DMS53 treated with DMSO at 0.1 percent for 48 hours (cell line): ENCODE data around the gene JPH2.
A peak's percentile ranks its signal among the peaks of the same experiment; 100 is the strongest.

ENCODE experiments used
- DNase-seq: peaks from one replicate; lab custom pipeline; 2025; ENCODE audit not compliant: unreplicated experiment; lab: John Stamatoyannopoulos, UW

JPH2 gene

GRCh38 chr20:44080646-44081267 lies 106.2 kb downstream of the JPH2 start:
- DNase-seq: peak; percentile 76

GRCh38 chr20:44080064-44080463 lies 106.9 kb downstream of the JPH2 start:
- DNase-seq: no peak

- no peak for DNase-seq
Observed at GRCh38 chr20:44079291-44079690, 107.7 kb downstream of the JPH2 start.

- DNase-seq: no peak
Observed at GRCh38 chr20:44075950-44076232, 111.1 kb downstream of the JPH2 start.

- no peak for DNase-seq
Observed at GRCh38 chr20:44075191-44075949, 111.6 kb downstream of the JPH2 start.

GRCh38 chr20:44074252-44075151 lies 112.5 kb downstream of the JPH2 start:
- DNase-seq: no peak

GRCh38 chr20:44073675-44074071 lies 113.3 kb downstream of the JPH2 start:
- DNase-seq: no peak

GRCh38 chr20:44073011-44073674 lies 113.8 kb downstream of the JPH2 start:
- DNase-seq: no peak

- no peak for DNase-seq
Observed at GRCh38 chr20:44072384-44072783, 114.6 kb downstream of the JPH2 start.

- no peak for DNase-seq
Observed at GRCh38 chr20:44071526-44072111, 115.4 kb downstream of the JPH2 start.

- no peak for DNase-seq
Observed at GRCh38 chr20:44071057-44071456, 115.9 kb downstream of the JPH2 start.

- no peak for DNase-seq
Observed at GRCh38 chr20:44070139-44070900, 116.7 kb downstream of the JPH2 start.

- DNase-seq: no peak
Observed at GRCh38 chr20:44069203-44070011, 117.6 kb downstream of the JPH2 start.

- no peak for DNase-seq
Observed at GRCh38 chr20:44068316-44069201, 118.4 kb downstream of the JPH2 start.

- DNase-seq: no peak
Observed at GRCh38 chr20:44067650-44068081, 119.3 kb downstream of the JPH2 start.

GRCh38 chr20:44066645-44067606 lies 120.1 kb downstream of the JPH2 start:
- no peak for DNase-seq
